HG02642 (cell line): ENCODE data around the gene DMPK.

Experiments
- ATAC-seq: cut with Tn5 transposase; IDR thresholded peaks from one replicate; pipeline ENCODE4 v1.9.1; 2021; ENCODE audit warnings: mild to moderate bottlenecking; ENCODE audit not compliant: unreplicated experiment, poor library complexity

DMPK gene

DNA sequence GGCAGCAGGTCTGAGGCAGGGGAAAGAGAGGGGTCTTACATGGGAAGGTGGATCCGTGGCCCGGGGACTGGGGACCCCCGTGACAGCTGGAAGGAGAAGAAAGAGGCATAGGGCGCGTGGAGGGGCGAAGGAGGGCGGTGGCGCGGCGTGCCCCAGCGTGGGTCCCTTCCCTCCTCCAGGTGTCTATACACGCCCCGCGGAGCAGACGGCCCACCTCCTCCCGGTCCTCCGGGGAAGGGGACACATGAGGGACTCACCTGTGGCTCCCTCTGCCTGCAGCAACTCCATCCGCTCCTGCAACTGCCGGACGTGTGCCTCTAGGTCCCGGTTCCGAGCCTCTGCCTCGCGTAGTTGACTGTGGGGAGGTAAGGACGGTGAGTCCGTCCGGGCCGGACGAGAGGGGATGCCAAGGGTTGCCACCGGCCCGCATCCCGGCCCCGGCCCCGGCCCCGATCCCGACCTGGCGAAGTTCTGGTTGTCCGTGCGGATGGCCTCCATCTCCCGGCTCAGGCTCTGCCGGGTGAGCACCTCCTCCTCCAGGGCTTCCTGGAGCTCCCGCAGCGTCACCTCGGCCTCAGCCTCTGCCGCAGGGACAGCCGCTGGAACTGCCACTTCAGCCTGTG is 10.9 kb downstream of the DMPK start:
- no peak for ATAC-seq

DNA sequence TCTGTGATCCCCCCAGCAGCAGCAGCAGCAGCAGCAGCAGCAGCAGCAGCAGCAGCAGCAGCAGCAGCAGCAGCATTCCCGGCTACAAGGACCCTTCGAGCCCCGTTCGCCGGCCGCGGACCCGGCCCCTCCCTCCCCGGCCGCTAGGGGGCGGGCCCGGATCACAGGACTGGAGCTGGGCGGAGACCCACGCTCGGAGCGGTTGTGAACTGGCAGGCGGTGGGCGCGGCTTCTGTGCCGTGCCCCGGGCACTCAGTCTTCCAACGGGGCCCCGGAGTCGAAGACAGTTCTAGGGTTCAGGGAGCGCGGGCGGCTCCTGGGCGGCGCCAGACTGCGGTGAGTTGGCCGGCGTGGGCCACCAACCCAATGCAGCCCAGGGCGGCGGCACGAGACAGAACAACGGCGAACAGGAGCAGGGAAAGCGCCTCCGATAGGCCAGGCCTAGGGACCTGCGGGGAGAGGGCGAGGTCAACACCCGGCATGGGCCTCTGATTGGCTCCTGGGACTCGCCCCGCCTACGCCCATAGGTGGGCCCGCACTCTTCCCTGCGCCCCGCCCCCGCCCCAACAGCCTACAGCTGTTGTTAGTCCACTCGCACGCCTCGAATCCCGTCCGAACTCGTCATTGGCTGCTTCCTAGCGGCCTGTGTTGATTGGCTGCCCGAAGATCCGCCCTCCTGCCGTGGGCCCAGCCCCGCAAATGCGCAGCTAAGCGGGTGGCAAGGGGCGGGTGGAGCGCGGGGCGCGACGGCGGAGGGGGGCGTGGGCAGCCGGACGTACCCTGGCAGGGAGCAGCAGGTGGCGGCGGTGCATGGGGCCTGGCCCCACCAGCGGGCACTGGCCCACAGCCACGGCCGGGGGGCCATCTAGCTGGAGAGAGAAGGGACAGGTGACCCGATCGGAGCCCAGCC is 11.8 kb downstream of the DMPK start:
- peak; percentile 58 for ATAC-seq

DNA sequence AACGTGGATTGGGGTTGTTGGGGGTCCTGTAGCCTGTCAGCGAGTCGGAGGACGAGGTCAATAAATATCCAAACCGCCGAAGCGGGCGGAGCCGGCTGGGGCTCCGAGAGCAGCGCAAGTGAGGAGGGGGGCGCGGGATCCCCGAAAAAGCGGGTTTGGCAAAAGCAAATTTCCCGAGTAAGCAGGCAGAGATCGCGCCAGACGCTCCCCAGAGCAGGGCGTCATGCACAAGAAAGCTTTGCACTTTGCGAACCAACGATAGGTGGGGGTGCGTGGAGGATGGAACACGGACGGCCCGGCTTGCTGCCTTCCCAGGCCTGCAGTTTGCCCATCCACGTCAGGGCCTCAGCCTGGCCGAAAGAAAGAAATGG is 12.5 kb downstream of the DMPK start:
- ATAC-seq: no peak

DNA sequence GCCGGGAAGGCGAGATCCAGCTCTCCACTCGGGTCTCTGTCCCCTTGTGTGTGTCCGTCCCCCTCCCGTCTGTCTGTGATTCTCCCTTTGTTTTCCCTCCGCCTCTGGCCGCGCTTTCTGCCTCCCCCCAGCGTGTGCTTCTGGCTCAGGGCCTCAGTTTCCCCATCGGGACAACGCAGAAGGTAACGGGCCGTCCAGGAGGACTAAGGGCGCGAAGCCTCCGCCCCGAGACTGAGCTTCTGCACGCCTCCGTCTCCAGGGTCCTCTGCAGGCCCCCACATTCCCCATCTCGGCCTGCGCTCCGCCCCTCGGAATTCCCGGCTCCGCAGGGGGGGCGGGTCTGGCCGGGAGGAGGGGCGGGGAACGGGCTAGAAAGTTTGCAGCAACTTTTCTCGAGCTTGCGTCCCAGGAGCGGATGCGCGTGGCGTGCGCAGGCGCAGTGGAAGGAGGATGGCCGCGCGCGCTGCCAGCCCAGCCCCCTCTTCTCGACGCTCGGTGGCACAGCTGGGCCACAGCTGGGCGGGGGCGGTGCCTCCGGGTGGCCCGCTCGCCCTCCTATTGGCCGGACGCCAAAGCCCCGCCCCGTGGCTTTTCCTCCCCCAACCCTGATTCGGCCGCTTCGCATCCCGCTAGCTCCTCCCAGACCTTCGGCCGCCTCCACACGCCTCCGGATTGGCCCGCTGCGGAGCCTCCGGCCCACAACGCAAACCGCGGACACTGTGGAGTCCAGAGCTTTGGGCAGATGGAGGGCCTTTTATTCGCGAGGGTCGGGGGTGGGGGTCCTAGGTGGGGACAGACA is 13.1 kb downstream of the DMPK start, which contains the start of gene SIX5:
TSS of gene SIX5 (minus strand) at position 269 of the 799 bp plus-strand sequence. CDS start 408 bp downstream, outside the sequence.
- ATAC-seq: peak; percentile 65

DNA sequence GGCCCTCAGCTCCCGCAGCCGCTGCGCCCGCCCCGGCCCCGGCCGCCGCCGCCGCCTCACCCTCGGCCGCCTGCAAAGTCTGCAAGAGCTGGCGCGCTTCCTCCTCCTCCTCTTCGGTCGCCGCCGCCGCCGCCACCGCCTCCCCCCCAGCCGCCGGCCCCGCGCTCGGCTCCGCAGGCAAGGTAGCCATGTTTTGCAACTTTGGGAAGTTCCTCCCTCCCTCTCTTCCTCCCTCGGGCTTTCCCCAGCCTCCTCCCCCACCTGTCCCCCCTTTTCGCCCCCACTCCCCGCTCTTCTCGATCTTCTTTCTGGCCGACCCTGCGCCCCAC is 13.7 kb downstream of the DMPK start:
- no peak for ATAC-seq

DNA sequence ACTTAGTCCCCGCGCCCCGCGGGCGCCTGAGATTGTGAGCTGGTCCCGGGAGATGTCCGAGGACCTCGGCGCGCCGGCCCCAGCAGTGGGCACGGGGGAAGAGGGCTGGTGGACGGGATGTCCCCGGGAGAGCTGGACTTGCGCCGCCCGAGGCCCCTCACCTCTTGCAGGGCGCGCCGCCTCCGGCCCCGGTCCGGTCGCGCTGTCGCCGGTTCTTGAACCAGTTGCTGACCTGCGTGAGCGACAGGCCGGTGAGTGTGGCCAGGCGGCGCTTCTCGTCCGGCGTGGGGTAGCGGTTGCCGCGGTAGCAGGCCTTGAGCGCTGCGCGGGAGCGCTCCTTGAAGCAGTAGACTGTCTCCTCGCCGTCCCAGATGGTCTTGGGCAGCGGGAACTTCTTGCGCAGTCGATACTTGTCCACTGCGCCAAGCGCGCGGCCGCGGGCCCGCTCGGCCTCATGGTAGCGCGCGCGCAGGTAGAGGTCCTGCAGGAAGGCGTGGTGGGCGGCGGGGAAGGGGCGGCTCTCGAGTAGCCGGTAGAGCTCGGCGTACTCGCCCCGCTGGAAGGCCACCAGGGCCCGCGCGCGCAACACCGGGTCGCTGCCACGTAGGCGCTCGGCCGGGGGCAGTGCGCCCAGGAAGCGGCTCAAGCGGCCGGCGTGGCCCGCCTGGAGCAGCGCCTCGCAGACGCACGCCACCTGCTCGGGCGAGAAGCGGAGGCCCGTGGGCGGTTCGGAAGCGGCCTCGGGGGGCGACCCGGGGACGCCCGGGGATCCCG is 14.2 kb downstream of the DMPK start:
- no peak for ATAC-seq

- ATAC-seq: no peak
Observed at GRCh38 chr19:45767410-45767880, 14.8 kb downstream of the DMPK start.

GRCh38 chr19:45766869-45767346 is 15.4 kb downstream of the DMPK start:
- no peak for ATAC-seq

GRCh38 chr19:45766296-45766868 is 15.9 kb downstream of the DMPK start:
- ATAC-seq: no peak

DNA sequence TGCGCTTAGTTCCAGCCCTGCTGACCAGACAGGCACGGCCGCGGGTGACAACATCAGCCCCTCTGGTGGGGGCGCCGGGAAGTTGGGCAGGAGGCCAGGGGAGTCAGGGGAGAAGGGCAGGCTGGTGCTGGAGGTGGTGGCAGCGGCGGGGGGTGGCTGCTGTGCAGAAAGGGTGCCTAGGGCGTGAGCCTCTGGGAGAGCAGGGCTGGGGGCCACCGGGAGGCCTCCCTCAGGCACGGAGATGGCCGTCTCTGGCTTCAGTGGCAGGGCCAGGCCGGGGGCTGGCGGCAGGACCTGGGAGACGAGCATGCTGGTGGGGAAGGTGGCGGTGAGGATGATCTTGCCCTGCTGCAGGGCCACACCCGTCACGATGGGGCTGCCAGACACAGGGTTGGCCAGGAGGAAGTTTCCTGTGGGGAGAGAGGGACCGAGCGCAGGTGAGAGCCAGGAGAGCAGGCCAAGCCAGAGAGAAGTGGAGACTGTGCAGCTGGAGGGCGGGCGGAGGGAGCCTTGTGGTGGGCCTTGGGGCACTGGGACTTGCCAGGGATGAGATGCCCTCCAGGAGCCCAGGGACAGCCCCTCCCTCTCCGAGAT is 16.5 kb downstream of the DMPK start:
- ATAC-seq: no peak

GRCh38 chr19:45764945-45765701 is 17.2 kb downstream of the DMPK start:
- ATAC-seq: no peak

DNA sequence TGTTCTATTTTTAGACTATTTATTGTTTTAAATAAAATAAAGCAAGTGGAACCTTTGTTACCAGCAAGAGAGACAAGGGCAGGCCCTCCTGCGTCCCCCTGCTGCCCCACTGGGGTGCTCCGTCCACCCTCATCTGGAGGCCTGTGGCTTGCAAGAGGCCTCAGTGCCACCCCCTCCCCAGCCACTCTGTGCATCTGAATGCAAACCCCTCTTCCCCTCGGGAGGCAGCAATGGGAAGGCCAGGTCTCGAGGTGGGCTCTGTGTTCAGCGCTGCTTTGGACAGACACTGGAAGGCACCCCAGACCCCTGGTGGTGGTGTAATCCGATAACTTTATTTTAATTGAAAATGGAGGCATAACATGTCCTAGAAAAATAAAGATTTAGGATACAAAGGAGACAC is 17.8 kb downstream of the DMPK start:
- no peak for ATAC-seq

DNA sequence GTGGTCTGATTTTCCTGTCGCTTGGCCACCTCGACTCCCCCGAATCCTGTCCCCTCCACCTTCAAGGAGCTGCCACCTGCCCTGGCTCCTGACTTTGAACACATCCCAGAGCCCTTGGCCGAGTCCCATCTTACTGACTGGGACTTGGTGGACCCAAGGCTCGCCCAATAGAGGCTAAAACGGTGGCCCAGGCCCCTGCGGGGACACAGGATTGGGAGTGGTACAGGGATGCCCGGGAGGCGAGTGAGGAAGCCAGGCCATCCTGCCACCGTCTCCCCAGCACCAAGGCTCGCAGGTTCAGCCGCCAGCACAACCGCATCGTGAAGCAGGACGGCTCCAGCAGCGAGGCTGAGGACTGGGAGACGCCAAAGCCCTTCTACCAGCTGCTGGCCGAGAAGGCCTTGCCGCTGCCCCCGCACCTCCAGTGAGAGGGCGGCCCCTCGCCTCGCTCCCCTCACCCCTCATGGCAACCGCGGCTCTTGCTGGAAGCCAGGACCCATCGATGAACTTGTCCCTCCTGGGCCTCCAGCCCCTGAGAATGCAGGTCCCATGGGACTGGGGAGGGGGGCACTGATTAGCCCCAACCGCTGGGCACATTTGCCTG is 18.5 kb downstream of the DMPK start:
- ATAC-seq: no peak

DNA sequence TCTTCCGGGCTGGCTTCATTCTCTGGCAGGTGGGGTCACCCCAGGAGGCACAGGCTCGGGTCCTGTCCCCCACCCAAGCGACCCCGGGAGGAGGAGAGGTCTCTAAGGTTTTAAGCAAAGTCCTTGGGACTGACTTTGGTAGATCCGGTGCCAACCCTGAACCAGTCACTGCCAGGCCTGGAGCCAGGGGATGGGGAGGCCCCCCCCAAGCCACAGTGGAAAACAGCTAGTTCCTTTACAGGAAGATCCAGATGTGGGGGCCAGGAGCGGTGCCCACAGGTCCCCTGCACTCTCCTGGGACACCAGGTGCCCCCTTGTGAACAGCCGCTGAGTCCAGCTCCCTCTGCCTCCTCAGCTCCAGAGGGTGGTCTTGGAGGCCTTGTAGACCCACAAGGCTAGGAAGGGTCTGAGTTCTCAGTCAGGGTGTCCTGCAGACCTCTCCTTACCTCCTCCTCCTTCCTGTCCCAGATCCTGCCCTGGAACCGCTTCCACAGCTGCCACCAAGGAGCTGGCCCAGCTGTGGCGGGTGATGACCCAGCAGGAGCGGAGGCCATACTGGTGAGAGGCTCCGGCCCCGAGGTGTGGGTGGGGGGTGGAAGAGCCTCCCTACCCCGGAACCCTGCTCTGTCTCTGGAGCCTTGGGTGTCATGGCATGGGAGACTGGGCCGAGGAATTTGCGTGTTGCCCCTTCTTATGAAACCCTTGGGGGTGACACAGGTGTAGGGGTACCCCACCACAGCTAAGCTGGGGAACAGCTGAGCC is 19.2 kb downstream of the DMPK start:
- no peak for ATAC-seq

DNA sequence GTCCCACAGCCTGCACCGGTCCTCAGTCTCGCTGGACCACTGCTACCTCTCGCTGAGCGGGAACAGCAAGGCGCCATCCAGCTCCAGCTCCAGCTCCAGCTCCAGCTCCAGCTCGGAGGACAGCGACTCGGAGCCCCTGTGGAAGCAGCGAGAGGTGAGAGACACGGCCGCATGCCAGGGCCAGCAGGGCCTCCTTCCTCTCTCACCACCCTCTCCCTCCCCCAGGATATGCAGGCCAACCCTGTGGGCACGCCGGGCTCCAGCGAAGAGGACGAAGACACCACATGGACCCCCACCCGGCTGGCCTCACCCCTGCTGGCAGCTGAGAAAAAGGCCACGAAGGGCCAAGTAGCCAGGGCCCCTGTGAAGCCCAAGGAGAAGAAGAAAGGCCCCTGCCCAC is 20.6 kb downstream of the DMPK start:
- ATAC-seq: no peak

GRCh38 chr19:45758921-45759320 is 23.4 kb downstream of the DMPK start:
- no peak for ATAC-seq

DNA sequence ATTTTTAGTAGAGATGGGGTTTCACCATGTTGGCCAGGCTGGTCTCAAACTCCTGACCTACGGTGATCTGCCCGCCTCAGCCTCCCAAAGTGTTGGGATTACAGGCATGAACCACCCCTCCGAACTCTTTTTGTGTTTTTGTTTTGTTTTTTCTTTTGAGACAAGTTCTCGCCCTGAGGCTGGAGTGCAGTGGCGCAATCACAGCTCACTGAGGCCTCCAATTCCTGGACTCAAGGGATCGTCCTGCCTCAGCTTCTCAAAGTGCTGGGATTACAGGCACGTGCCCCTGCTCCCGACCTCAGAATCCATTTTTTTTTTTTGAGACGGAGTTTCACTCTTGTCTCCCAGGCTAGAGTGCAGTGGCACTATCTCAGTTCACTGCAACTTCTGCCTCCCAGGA is 24.6 kb downstream of the DMPK start:
- no peak for ATAC-seq

GRCh38 chr19:45754323-45754722 is 28.0 kb downstream of the DMPK start:
- no peak for ATAC-seq
